ENCODE data around the gene HEATR3. TPM values are rescaled to one million over a fixed set of nuclear protein-coding genes. Genes with fewer than 3 reads are reported as not detected.
"Not testable (repeated sequence)": the region's sequence is repeated elsewhere in the genome, so short reads cannot be mapped to it uniquely, and the experiment has no call there.

Gene HEATR3
- total RNA-seq, 1 donor from 2014 or later, result 17.7 TPM

- DNase-seq (ENCODE audit: low spot score), result no peak
Observed at GRCh38 chr16:50099957-50100648, 34.3 kb downstream of the HEATR3 start.

GRCh38 chr16:50102051-50102746, 36.4 kb downstream of the HEATR3 start:
- no peak for DNase-seq (ENCODE audit: low spot score)

DNA sequence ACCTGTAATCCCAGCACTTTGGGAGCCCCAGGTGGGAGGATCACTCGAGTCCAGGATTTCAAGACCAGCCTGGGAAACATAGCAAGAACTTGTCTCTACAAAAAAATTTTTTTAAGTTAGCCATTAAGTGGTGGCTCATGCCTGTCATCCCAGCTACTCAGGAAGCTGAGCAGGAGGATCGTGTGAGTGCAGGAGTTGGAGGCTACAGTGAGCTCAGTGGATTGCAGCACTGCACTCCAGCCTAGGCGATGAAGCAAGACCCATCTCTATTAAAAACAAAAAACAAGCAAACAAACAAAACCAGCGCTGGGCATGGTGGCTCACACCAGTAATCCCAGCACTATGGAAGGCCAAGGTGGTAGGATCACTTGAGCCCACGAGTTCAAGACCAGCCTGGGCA, 38.0 kb downstream of the HEATR3 start:
- DNase-seq (ENCODE audit: low spot score), result no peak

DNA sequence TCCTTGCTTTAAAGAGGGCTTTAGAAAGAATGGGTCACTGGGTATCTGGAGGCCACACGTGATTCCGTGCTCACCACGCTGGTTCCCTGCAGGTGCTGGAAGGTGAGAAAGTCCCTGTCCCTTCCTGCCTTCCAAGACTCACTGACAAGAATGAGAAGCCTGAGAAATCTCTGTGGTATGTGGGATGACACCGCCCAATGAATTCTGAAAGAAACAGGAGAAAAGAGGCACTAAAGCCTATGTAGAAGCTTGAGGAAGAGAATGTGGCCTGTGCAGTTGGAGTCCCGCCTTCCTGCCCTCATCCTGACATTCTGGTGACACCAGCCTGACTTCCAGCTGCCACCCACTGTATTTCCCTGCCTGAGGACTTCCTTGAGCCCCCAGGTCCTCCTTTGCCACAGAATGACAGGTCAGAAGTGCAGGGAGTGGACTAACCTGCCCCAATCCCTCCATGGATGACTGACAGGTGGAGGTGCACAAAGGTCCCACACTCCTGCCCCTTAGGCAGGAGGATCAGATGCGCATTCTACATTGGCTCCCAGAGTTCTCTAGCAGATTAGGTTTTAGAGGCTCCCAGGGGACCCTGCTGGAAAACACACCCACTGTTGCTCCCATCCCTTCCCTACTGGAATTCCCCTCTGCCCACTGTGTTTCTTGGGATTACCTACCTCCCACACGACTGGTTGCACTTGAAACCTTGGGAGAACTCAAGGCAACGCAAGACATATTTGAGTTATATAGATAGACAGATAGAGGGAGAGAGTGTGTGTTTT, 48.8 kb downstream of the HEATR3 start:
- no peak for DNase-seq (ENCODE audit: low spot score)

DNA sequence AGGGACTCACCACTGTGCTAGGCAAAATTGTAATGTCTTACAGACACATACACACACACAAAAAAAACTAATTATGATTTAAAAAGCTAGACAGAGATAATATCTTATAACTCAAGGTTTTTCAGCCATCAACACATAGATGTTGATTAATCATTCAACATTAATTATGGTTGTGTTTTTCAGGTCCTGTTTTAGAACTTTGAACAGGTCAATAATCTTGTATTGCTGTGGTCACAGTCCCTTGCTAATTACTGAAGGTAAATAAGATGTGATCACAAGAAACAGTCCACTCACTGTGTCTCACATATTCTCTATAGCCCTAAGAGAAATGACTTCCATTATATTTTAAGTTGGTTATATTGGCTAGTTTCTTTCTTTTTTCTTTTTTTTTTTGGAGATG, 54.9 kb downstream of the HEATR3 start:
- DNase-seq (ENCODE audit: low spot score), result no peak

GRCh38 chr16:50121278-50121677, 55.5 kb downstream of the HEATR3 start:
- no peak for DNase-seq (ENCODE audit: low spot score)

DNA sequence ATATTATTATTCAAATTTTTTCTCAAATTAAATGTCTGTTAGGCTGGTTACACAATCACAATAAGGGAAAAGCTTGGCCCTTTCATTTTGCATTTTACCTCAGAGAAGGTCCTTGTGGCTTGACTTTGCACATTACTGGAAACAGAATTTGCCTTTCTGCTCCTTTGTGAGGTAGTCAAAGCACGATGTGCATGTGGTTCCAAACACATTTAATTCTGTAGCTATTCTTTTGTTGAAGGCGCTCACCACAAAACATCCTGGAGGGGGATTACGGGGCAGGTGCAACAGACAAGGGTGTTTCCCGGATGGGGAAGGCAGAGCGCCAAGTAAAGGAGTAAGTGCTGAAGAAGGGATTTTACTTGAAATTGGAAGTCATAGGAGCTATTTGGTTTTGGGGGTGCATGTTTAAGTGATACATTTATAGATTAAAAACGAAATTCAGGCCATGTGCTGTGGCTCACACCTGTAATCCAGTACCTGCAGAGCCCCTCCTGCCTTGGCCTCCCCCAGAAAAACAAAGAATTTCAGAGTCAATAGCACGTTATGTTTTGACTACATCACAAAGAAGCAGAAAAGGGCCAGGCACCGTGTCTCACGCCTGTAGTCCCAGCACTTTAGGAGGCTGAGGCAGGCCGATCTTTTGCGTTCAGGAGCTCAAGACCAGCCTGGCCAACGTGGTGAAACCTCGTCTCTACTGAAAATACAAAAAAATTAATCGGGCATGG, 56.1 kb downstream of the HEATR3 start:
- DNase-seq (ENCODE audit: low spot score), result no peak

DNA sequence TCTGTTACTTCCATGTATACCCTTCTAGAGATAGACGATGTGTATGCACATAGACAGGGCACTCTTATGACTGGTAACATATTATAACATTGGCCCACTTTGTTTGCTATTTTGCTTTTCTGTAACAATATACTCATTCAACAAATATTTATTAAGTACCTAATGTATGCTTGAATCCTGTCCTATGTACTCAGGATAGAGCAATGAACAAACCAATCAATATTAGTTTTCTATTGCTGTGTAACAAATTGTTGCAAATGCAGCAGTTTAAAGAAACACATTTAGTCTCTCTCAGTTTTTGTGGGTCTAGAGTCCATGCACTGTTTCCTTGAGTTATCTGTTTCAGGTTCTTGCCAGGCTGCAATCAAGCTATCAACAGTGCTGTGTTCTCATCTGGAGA, 57.6 kb downstream of the HEATR3 start:
- no peak for DNase-seq (ENCODE audit: low spot score)

- no peak for DNase-seq (ENCODE audit: low spot score)
Observed at GRCh38 chr16:50124769-50125168, 59.0 kb downstream of the HEATR3 start.

GRCh38 chr16:50126183-50126582, 60.4 kb downstream of the HEATR3 start:
- DNase-seq (ENCODE audit: low spot score), result no peak

- DNase-seq (ENCODE audit: low spot score), result not testable (repeated sequence)
Observed at GRCh38 chr16:50132571-50132970, 66.8 kb downstream of the HEATR3 start.

GRCh38 chr16:50133214-50133613, 67.4 kb downstream of the HEATR3 start:
- no peak for DNase-seq (ENCODE audit: low spot score)

GRCh38 chr16:50136399-50136798, 70.6 kb downstream of the HEATR3 start:
- no peak for DNase-seq (ENCODE audit: low spot score)

DNA sequence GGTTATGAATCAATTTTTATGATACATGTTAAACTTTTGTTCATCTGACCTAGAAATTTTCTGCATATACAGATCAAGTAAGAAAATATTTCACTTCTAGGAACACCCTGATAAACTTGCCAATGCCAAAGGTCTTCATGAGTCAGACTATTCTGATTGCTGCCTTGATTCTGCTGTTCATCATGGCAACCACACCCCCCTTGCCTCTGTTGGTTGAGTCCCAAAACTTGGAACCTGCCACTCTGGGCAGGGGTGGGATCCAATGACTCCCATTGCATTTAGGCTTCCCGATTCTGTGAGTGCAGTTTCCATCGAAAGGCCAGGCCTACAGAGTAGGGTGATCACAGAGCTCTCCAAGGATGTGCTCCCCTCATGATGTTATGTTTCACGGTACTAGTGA, 71.5 kb downstream of the HEATR3 start:
- DNase-seq (ENCODE audit: low spot score), result no peak

- no peak for DNase-seq (ENCODE audit: low spot score)
Observed at GRCh38 chr16:50139580-50139979, 73.8 kb downstream of the HEATR3 start.

DNA sequence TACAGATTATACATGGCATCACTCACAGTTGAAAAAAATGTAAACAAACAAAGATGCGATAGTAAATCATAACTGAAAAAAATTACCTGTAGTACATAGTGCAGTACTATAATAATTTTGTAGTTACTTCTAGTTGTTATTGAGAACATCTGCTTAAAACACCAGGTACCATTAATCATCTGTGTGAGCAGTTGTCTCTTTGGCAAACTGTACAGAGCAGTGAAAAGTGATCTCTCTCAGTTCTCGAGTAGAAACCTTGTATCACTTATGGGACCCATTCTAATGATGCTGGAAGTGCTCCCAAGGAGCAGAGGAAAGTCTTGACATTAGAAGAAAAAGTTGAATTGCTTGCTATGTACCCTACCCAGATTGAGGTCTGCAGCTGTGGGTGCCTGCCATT, 78.4 kb downstream of the HEATR3 start:
- no peak for DNase-seq (ENCODE audit: low spot score)

DNA sequence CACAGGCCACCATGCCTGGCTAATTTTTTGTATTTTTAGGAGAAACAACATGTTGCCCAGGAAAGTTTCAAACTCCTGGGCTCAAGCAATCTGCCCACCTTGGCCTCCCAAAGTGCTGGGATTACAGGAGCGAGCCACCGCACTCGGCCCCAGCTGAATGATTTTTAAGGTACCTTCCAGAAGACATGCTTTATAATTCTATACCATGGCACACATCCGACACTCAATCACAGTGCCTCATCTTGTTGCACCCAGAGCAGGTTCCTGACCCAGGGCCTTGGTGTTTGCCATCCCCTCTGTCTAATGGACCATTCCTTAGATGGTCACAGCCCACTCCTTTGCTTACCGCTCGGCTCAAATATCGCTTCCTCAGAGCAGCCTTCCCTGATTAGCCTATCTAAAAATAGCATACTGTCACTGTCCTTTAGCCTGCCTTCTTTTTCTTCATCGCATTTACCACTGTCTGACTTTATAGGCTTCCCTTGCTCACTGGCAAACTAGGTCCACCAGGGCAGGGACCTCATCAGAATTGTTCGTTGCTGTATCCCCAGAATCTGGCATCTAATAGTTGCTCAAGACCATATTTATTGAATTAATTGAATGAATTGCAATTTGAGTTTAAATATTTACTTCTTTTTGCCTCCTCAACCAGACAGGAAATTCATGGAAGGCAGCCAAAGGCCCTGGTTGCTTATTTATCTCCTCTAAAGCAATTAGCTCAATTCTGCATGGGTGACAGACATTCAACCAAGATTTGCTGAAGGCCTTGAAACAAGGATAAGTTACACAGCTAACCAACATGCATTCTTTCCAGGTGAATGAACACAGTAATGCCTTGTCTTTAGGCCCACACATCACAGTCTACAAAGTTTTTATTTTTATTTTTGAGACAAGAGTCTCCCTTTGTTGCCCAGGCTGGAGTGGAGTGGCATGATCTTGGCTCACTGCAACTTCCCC, 81.0 kb downstream of the HEATR3 start:
- DNase-seq (ENCODE audit: low spot score), result no peak

DNA sequence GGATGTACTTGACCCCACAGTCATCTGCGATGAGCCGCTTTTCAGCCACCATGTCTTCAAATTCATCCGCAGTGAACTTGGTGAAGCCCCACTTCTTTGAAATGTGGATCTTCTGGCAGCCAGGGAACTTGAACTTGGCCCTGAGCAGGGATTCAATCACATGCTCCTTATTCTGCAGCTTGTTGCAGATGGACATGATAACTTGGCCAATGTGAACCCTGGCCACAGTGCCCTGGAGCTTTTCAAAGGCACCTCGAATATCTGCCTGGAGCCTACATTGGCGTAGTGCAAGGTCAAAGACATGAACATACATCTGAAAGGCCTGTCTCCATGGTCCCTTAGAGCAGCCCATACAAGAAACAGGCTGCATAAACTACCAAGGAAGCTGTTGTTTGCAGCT, 85.6 kb downstream of the HEATR3 start:
- no peak for DNase-seq (ENCODE audit: low spot score)

DNA sequence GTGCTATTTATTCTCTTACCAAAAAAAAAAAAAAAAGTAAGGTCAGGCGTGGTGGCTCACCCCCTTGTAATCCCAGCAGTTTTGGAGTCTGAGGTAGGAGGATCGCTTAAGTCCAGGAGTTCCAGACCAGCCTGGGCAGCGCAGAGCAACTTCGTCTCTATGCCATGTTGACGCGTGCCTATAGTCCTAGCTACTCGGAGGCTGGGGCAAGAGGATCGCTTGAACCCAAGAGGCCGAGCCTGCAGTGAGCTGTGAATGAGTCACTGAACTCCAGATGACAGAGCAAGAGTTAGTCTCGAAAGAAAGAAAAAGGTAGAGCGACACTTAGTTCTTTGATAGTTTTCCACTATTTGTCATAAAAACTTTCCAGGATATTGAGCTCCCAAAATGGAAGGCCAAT, 86.0 kb downstream of the HEATR3 start:
- no peak for DNase-seq (ENCODE audit: low spot score)

DNA sequence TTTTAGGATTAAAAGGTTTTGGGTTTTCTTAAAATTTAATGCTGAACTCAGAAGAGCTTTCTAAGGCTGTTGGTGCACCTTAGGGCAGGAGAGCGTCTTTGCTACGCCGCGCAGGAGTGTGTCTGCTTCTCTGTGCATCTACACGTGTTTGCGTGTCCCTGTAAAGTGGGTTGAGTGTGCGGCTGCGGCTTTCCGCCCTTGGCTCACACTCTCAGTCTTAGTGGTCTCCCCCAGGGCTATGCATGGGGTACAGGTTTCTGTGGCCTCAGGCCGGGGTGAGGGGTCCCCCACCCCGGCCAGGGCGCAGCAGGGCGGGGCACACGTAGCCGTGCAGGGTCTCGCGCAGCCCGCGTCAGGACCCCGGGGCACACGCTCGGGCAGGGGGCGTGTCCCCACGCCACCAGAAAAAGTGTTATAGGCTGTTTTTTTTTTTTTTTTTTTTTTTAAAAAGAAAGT, 86.6 kb downstream of the HEATR3 start:
- DNase-seq (ENCODE audit: low spot score), result no peak

Measured in mucosa of gallbladder (tissue), 1 donor.